Thymus (tissue), 11 donors: Measurements from ENCODE around the gene POC1A. TPM values are rescaled to one million over a fixed set of nuclear protein-coding genes. Genes with fewer than 3 reads are reported as not detected.

ENCODE experiments used
- DNase-seq, 9 donors: peaks; one replicate each; pipeline ENCODE4 v3.0.0-alpha.2; 2013; ENCODE audit warnings: low spot score in 9 of 9, low read depth in 6 of 9, missing footprints in 1 of 9
- H3K27ac ChIP-seq, 2 donors: one replicate each; pipeline ENCODE4 v1.5.1; 2013; ENCODE audit warnings: control low read depth in 1 of 2, low read depth in 1 of 2, low read length in 1 of 2, mild to moderate bottlenecking in 1 of 2, moderate library complexity in 1 of 2
- H3K27me3 ChIP-seq, 2 donors: one replicate each; pipeline ENCODE4 v1.5.1; 2013; ENCODE audit warnings: low read length in 1 of 2; ENCODE audit not compliant: control insufficient read depth in 2 of 2, insufficient read depth in 1 of 2
- H3K36me3 ChIP-seq, 2 donors: one replicate each; pipeline ENCODE4 v1.5.1; 2013; ENCODE audit warnings: low read length in 1 of 2, mild to moderate bottlenecking in 1 of 2, moderate library complexity in 1 of 2; ENCODE audit not compliant: control insufficient read depth in 2 of 2, insufficient read depth in 2 of 2
- H3K4me1 ChIP-seq, 2 donors: one replicate each; pipeline ENCODE4 v1.5.1; 2013; ENCODE audit warnings: low read length in 2 of 2; ENCODE audit not compliant: control insufficient read depth in 2 of 2, insufficient read depth in 2 of 2
- H3K4me3 ChIP-seq, 2 donors: one replicate each; pipeline ENCODE4 v1.5.1; 2013; ENCODE audit warnings: low read length in 2 of 2, control low read depth in 1 of 2, mild to moderate bottlenecking in 1 of 2
- H3K9me3 ChIP-seq, 2 donors: one replicate each; pipeline ENCODE4 v1.5.1; 2013; ENCODE audit warnings: low read length in 1 of 2, mild to moderate bottlenecking in 1 of 2; ENCODE audit not compliant: control insufficient read depth in 2 of 2, insufficient read depth in 1 of 2
- WGBS: extraction: QIAGEN DNeasy Blood & Tissue Kit; methylation state at CpG from one replicate; pipeline ENCODE4 v1.1.7; 2013; 5-methylcytosine and 5-hydroxymethylcytosine counted together
- polyA plus RNA-seq: library from polyadenylated mRNA; stranded (reverse); fragments of 200-250 nt; gene quantifications from one replicate; pipeline ENCODE4 v1.2.3, GENCODE V29; 2013
- total RNA-seq: library from RNA; stranded (reverse); fragments of 120-200 nt; gene quantifications from one replicate; pipeline ENCODE4 v1.2.4, GENCODE V29; 2013
- donor health status: healthy.

POC1A gene
- total and polyA plus RNA-seq, 2 donors: 2.6 to 12.3 TPM

GRCh38 chr3:52143616-52144015 lies 10.6 kb downstream of the POC1A start:
- no peaks in the 10 kb centered on the region for H3K9me3 ChIP-seq
- no peak for DNase-seq
- no peak overlapping the region for H3K27ac ChIP-seq
- no peak overlapping the region for H3K4me3 ChIP-seq
- H3K36me3 ChIP-seq: peaks cover 41 to 52% of the 10 kb centered on the region in 2 donors
- H3K27me3 ChIP-seq: no peaks in the 10 kb centered on the region
- over 99% methylated on average over 3 of the region's 3 CpGs for WGBS
- H3K4me1 ChIP-seq: peaks cover 3 to 6% of the 10 kb centered on the region in 2 donors

GRCh38 chr3:52143156-52143555 lies 11.1 kb downstream of the POC1A start:
- H3K4me3 ChIP-seq: no peak overlapping the region
- no peak overlapping the region for H3K27ac ChIP-seq
- no peaks in the 10 kb centered on the region for H3K27me3 ChIP-seq
- H3K9me3 ChIP-seq: no peaks in the 10 kb centered on the region
- H3K4me1 ChIP-seq: peaks cover 3 to 6% of the 10 kb centered on the region in 2 donors
- H3K36me3 ChIP-seq: peaks cover 40 to 51% of the 10 kb centered on the region in 2 donors
- WGBS: 99% methylated on average over 4 of the region's 4 CpGs
- no peak for DNase-seq

GRCh38 chr3:52141751-52142150 lies 12.5 kb downstream of the POC1A start:
- DNase-seq: no peak

GRCh38 chr3:52140769-52141168 lies 13.5 kb downstream of the POC1A start:
- H3K9me3 ChIP-seq: no peaks in the 10 kb centered on the region
- H3K36me3 ChIP-seq: peaks cover 44 to 52% of the 10 kb centered on the region in 2 donors
- H3K4me3 ChIP-seq: no peak overlapping the region
- no peak for DNase-seq
- H3K27ac ChIP-seq: no peak overlapping the region
- 98% methylated on average over 5 of the region's 5 CpGs for WGBS
- H3K4me1 ChIP-seq: peaks cover 3 to 6% of the 10 kb centered on the region in 2 donors
- H3K27me3 ChIP-seq: no peaks in the 10 kb centered on the region

More at GRCh38 chr3:52141751-52142150, 12.5 kb downstream of the POC1A start:
- WGBS: over 99% methylated on average over 7 of the region's 7 CpGs
- no peak overlapping the region for H3K4me3 ChIP-seq
- H3K9me3 ChIP-seq: no peaks in the 10 kb centered on the region
- peaks cover 3 to 6% of the 10 kb centered on the region in 2 donors for H3K4me1 ChIP-seq
- H3K27ac ChIP-seq: no peak overlapping the region
- peaks cover 49 to 53% of the 10 kb centered on the region in 2 donors for H3K36me3 ChIP-seq
- no peaks in the 10 kb centered on the region for H3K27me3 ChIP-seq

GRCh38 chr3:52140000-52140399 lies 14.2 kb downstream of the POC1A start:
- Histone ChIP-seq H3K36me3 (peaks cover 44 to 51% of the 10 kb centered on the region in 2 donors), H3K27me3 (no peaks in the 10 kb centered on the region), H3K9me3 (no peaks in the 10 kb centered on the region), H3K4me1 (peaks cover 3 to 6% of the 10 kb centered on the region in 2 donors), H3K27ac (no peak overlapping the region), H3K4me3 (no peak overlapping the region)
- 98% methylated on average over 9 of the region's 9 CpGs for WGBS
- no peak for DNase-seq

- no peak overlapping the region for H3K4me3 ChIP-seq
- no peak for DNase-seq
- no peak overlapping the region for H3K27ac ChIP-seq
- 97% methylated on average over 7 of the region's 7 CpGs for WGBS
- H3K36me3 ChIP-seq: peaks cover 48 to 50% of the 10 kb centered on the region in 2 donors
- H3K4me1 ChIP-seq: no peaks in the 10 kb centered on the region
- peaks cover 0 to 1% of the 10 kb centered on the region in 2 donors for H3K9me3 ChIP-seq
- no peaks in the 10 kb centered on the region for H3K27me3 ChIP-seq
These were observed 16.9 kb downstream of the POC1A start for GRCh38 chr3:52137311-52137710.

- H3K27ac ChIP-seq: no peak overlapping the region
- H3K27me3 ChIP-seq: no peaks in the 10 kb centered on the region
- peaks cover 48 to 51% of the 10 kb centered on the region in 2 donors for H3K36me3 ChIP-seq
- H3K4me3 ChIP-seq: no peak overlapping the region
- WGBS: 94% methylated on average over 9 of the region's 9 CpGs
- no peaks in the 10 kb centered on the region for H3K4me1 ChIP-seq
- H3K9me3 ChIP-seq: peaks cover 0 to 1% of the 10 kb centered on the region in 2 donors
- no peak for DNase-seq
These were observed 17.7 kb downstream of the POC1A start for GRCh38 chr3:52136513-52136912.

GRCh38 chr3:52135332-52135731 lies 18.9 kb downstream of the POC1A start:
- Histone ChIP-seq H3K4me3 (no peak overlapping the region), H3K27me3 (no peaks in the 10 kb centered on the region), H3K36me3 (peaks cover 38 to 46% of the 10 kb centered on the region in 2 donors), H3K4me1 (no peaks in the 10 kb centered on the region), H3K9me3 (peaks cover 1 to 3% of the 10 kb centered on the region in 2 donors), H3K27ac (no peak overlapping the region)
- no peak for DNase-seq
- WGBS: 99% methylated on average over 4 of the region's 4 CpGs

- H3K27ac ChIP-seq: no peak overlapping the region
- no peak overlapping the region for H3K4me3 ChIP-seq
- WGBS: 61% methylated on average over 3 of the region's 3 CpGs
- no peaks in the 10 kb centered on the region for H3K27me3 ChIP-seq
- no peak for DNase-seq
- H3K36me3 ChIP-seq: peaks cover 37 to 44% of the 10 kb centered on the region in 2 donors
- H3K4me1 ChIP-seq: no peaks in the 10 kb centered on the region
- peaks cover 1 to 3% of the 10 kb centered on the region in 2 donors for H3K9me3 ChIP-seq
These were observed 19.5 kb downstream of the POC1A start for GRCh38 chr3:52134761-52135160.
